ENCODE data around the gene PRPSAP2.

The PRPSAP2 gene

DNA sequence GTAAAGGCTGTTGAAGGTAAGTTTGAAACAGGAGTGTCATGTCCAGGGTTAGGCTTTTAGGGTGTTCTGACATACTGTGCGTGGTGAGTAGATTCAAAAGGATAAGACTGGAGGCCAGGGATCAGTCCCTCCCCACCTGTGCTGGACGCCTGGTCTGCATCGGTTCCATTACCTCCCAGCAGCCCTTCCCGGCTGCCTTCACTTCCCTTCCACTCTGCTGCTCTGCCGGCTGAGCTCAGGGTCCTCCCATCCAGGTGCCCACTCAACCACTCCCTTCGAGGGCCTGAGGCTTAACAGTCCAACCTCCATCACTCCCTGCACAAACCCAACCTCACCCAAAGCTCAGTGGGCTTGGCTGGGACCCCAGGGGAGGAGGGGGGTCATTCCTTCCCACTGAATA is 89.9 kb downstream of the PRPSAP2 start:
- H3K4me2 ChIP-seq (ENCODE audit: low read length, poor library complexity, severe bottlenecking): no peak overlapping the region
- no peak overlapping the region for H2AK5ac ChIP-seq (ENCODE audit: low read length, severe bottlenecking)
- no peak overlapping the region for H3K9ac ChIP-seq (ENCODE audit: low read length)
- WGBS: 62% methylated on average over 6 of the region's 6 CpGs
- no peaks in the 10 kb centered on the region for H3K36me3 ChIP-seq (ENCODE audit: control insufficient read depth in 1 of 2, insufficient read depth in 2 of 2, low read depth in 1 of 2, low read length in 2 of 2)
- H2BK5ac ChIP-seq (ENCODE audit: low read depth, low read length, poor library complexity, severe bottlenecking): no peak overlapping the region
- H3K4me3 ChIP-seq (ENCODE audit: insufficient read depth in 1 of 2, low read depth in 1 of 2, low read length in 2 of 2): no peak overlapping the region
- H2BK12ac ChIP-seq (ENCODE audit: low read length in 2 of 2): no peak overlapping the region
- peaks cover 23% of the 10 kb centered on the region for H3K4me1 ChIP-seq (ENCODE audit: control insufficient read depth, insufficient read depth, low read depth, low read length)
- H2AFZ ChIP-seq (ENCODE audit: low read depth, low read length): no peak overlapping the region
- peaks cover 0 to 68% of the 10 kb centered on the region in 2 experiments for H3K27me3 ChIP-seq (ENCODE audit: control insufficient read depth in 1 of 2, insufficient read depth in 1 of 2, low read length in 2 of 2)
- no peak overlapping the region for H2BK15ac ChIP-seq (ENCODE audit: low read depth, poor library complexity, severe bottlenecking)
- H3K23ac ChIP-seq (ENCODE audit: low read length in 2 of 2): no peak overlapping the region
- H4K91ac ChIP-seq (ENCODE audit: low read length): no peak overlapping the region
- DNase-seq: no peak
- H3K79me1 ChIP-seq (replicated peaks; ENCODE audit: low read length, poor library complexity, severe bottlenecking): no peaks in the 10 kb centered on the region
- H3K9me3 ChIP-seq (ENCODE audit: control insufficient read depth, low read length): no peaks in the 10 kb centered on the region
- H3K27ac ChIP-seq (ENCODE audit: low read length, poor library complexity, severe bottlenecking): no peak overlapping the region
- H3K14ac ChIP-seq (ENCODE audit: low read length in 2 of 2): no peak overlapping the region
- no peak overlapping the region for H2BK120ac ChIP-seq (ENCODE audit: low read depth, low read length)
- no peak overlapping the region for H3K4ac ChIP-seq (ENCODE audit: low read depth in 1 of 2, low read length in 2 of 2)
- H4K8ac ChIP-seq (ENCODE audit: low read length): no peak overlapping the region
- no peak overlapping the region for H3K18ac ChIP-seq (ENCODE audit: low read depth in 1 of 2, low read length in 2 of 2)

DNA sequence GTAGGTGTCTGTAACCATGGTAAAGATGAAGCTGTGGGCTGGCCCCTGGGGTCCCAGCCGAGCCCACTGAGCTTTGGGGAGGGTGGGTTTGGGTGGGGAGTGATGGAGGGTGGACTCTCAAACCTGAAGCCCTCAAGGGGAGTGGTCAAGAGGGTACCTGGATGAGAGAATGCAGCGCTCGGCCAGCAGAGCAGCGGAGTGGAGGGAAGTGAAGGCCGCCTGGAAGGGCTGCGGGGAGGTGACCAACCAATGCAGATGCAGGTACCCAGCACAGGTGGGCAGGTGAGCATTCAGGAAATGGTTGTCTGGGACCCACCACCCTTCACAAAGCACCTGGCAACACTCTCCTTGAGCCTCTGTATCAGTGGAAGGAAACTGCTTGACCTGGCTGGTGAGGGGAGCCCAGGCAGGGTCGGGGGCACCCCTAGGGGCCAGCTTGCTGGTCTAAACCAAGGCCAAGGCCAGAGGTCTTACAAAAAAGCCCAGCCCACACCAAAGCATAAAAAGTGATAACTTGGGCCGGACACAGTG is 90.6 kb downstream of the PRPSAP2 start:
- no peak overlapping the region for H2BK12ac ChIP-seq (ENCODE audit: low read length in 2 of 2)
- WGBS: 81% methylated on average over 6 of the region's 8 CpGs
- no peak overlapping the region for H3K4me2 ChIP-seq (ENCODE audit: low read length, poor library complexity, severe bottlenecking)
- H2AK5ac ChIP-seq (ENCODE audit: low read length, severe bottlenecking): no peak overlapping the region
- DNase-seq: no peak
- no peak overlapping the region for H4K91ac ChIP-seq (ENCODE audit: low read length)
- no peak overlapping the region for H3K23ac ChIP-seq (ENCODE audit: low read length in 2 of 2)
- no peaks in the 10 kb centered on the region for H3K36me3 ChIP-seq (ENCODE audit: control insufficient read depth in 1 of 2, insufficient read depth in 2 of 2, low read depth in 1 of 2, low read length in 2 of 2)
- H2AFZ ChIP-seq (ENCODE audit: low read depth, low read length): no peak overlapping the region
- H3K27me3 ChIP-seq (ENCODE audit: control insufficient read depth in 1 of 2, insufficient read depth in 1 of 2, low read length in 2 of 2): peaks cover 0 to 68% of the 10 kb centered on the region in 2 experiments
- H3K4me1 ChIP-seq (ENCODE audit: control insufficient read depth, insufficient read depth, low read depth, low read length): peaks cover 23% of the 10 kb centered on the region
- H3K4me3 ChIP-seq (ENCODE audit: insufficient read depth in 1 of 2, low read depth in 1 of 2, low read length in 2 of 2): no peak overlapping the region
- no peak overlapping the region for H3K18ac ChIP-seq (ENCODE audit: low read depth in 1 of 2, low read length in 2 of 2)
- H3K4ac ChIP-seq (ENCODE audit: low read depth in 1 of 2, low read length in 2 of 2): no peak overlapping the region
- H2BK5ac ChIP-seq (ENCODE audit: low read depth, low read length, poor library complexity, severe bottlenecking): no peak overlapping the region
- H2BK120ac ChIP-seq (ENCODE audit: low read depth, low read length): no peak overlapping the region
- no peak overlapping the region for H2BK15ac ChIP-seq (ENCODE audit: low read depth, poor library complexity, severe bottlenecking)
- no peak overlapping the region for H3K27ac ChIP-seq (ENCODE audit: low read length, poor library complexity, severe bottlenecking)
- H3K9ac ChIP-seq (ENCODE audit: low read length): no peak overlapping the region
- no peak overlapping the region for H4K8ac ChIP-seq (ENCODE audit: low read length)
- H3K9me3 ChIP-seq (ENCODE audit: control insufficient read depth, low read length): no peaks in the 10 kb centered on the region
- no peaks in the 10 kb centered on the region for H3K79me1 ChIP-seq (replicated peaks; ENCODE audit: low read length, poor library complexity, severe bottlenecking)
- no peak overlapping the region for H3K14ac ChIP-seq (ENCODE audit: low read length in 2 of 2)

DNA sequence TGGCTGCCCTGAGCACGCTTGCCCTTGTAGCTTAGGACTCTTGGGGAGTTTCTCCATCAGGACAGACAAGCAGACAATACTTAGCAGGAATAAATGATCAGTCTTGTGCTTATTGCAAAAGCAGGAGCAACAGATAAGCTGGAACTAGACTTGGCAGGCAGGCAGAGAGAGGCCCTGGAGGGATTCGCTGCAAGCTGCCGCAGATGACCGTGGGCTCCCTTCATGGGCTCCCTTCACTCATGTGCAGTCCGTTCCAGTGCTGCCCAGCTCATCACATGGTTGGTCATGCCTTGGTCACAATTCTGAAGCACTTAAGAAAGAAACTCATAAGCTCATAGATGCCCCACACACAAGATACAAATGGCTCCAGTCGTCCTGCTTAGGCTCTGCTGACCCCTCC is 91.6 kb downstream of the PRPSAP2 start:
- no peak overlapping the region for H3K4ac ChIP-seq (ENCODE audit: low read depth in 1 of 2, low read length in 2 of 2)
- H3K79me1 ChIP-seq (replicated peaks; ENCODE audit: low read length, poor library complexity, severe bottlenecking): no peaks in the 10 kb centered on the region
- no peak overlapping the region for H3K4me3 ChIP-seq (ENCODE audit: insufficient read depth in 1 of 2, low read depth in 1 of 2, low read length in 2 of 2)
- WGBS: 85% methylated on average over 6 of the region's 6 CpGs
- DNase-seq: no peak
- peaks cover 0 to 67% of the 10 kb centered on the region in 2 experiments for H3K27me3 ChIP-seq (ENCODE audit: control insufficient read depth in 1 of 2, insufficient read depth in 1 of 2, low read length in 2 of 2)
- H4K8ac ChIP-seq (ENCODE audit: low read length): no peak overlapping the region
- no peak overlapping the region for H3K9ac ChIP-seq (ENCODE audit: low read length)
- no peak overlapping the region for H3K23ac ChIP-seq (ENCODE audit: low read length in 2 of 2)
- H2AK5ac ChIP-seq (ENCODE audit: low read length, severe bottlenecking): peak overlapping the region; percentile 2
- H2BK12ac ChIP-seq (ENCODE audit: low read length in 2 of 2): no peak overlapping the region
- no peak overlapping the region for H3K14ac ChIP-seq (ENCODE audit: low read length in 2 of 2)
- no peak overlapping the region for H4K91ac ChIP-seq (ENCODE audit: low read length)
- H3K36me3 ChIP-seq (ENCODE audit: control insufficient read depth in 1 of 2, insufficient read depth in 2 of 2, low read depth in 1 of 2, low read length in 2 of 2): no peaks in the 10 kb centered on the region
- no peak overlapping the region for H3K4me2 ChIP-seq (ENCODE audit: low read length, poor library complexity, severe bottlenecking)
- H3K27ac ChIP-seq (ENCODE audit: low read length, poor library complexity, severe bottlenecking): no peak overlapping the region
- H2BK5ac ChIP-seq (ENCODE audit: low read depth, low read length, poor library complexity, severe bottlenecking): no peak overlapping the region
- H2AFZ ChIP-seq (ENCODE audit: low read depth, low read length): no peak overlapping the region
- no peak overlapping the region for H3K18ac ChIP-seq (ENCODE audit: low read depth in 1 of 2, low read length in 2 of 2)
- H3K9me3 ChIP-seq (ENCODE audit: control insufficient read depth, low read length): no peaks in the 10 kb centered on the region
- no peak overlapping the region for H2BK120ac ChIP-seq (ENCODE audit: low read depth, low read length)
- no peak overlapping the region for H2BK15ac ChIP-seq (ENCODE audit: low read depth, poor library complexity, severe bottlenecking)
- H3K4me1 ChIP-seq (ENCODE audit: control insufficient read depth, insufficient read depth, low read depth, low read length): peaks cover 23% of the 10 kb centered on the region

DNA sequence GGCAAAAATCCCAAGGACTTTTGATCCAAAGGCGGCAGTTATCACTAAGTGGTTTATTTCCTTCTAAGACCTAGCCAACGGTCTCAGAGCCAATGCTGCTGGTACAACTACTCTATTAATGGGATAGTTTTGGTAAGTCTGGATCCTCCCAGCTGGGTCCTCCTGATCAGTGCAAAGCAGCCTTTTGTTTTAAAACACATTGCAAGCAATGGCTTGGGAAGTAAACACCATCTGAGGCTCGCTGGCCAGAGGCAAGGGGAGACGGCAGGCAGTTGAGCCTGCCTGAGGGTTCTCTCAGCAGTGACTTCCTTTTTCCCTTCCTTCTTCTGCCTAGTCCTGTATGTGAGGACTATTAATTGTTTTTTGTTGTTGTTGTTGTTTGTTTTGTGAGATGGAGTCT is 92.4 kb downstream of the PRPSAP2 start:
- Histone ChIP-seq H3K4me2 (ENCODE audit: low read length, poor library complexity, severe bottlenecking) (no peak overlapping the region), H2AFZ (ENCODE audit: low read depth, low read length) (no peak overlapping the region), H2BK12ac (ENCODE audit: low read length in 2 of 2) (no peak overlapping the region), H4K91ac (ENCODE audit: low read length) (no peak overlapping the region), H3K18ac (ENCODE audit: low read depth in 1 of 2, low read length in 2 of 2) (no peak overlapping the region), H2BK120ac (ENCODE audit: low read depth, low read length) (no peak overlapping the region), H3K4me1 (ENCODE audit: control insufficient read depth, insufficient read depth, low read depth, low read length) (peaks cover 23% of the 10 kb centered on the region), H2AK5ac (ENCODE audit: low read length, severe bottlenecking) (no peak overlapping the region), H3K36me3 (ENCODE audit: control insufficient read depth in 1 of 2, insufficient read depth in 2 of 2, low read depth in 1 of 2, low read length in 2 of 2) (no peaks in the 10 kb centered on the region), H3K14ac (ENCODE audit: low read length in 2 of 2) (no peak overlapping the region), H3K23ac (ENCODE audit: low read length in 2 of 2) (no peak overlapping the region), H3K9me3 (ENCODE audit: control insufficient read depth, low read length) (no peaks in the 10 kb centered on the region), H3K9ac (ENCODE audit: low read length) (no peak overlapping the region), H3K27me3 (ENCODE audit: control insufficient read depth in 1 of 2, insufficient read depth in 1 of 2, low read length in 2 of 2) (peaks cover 0 to 61% of the 10 kb centered on the region in 2 experiments), H4K8ac (ENCODE audit: low read length) (no peak overlapping the region), H2BK5ac (ENCODE audit: low read depth, low read length, poor library complexity, severe bottlenecking) (no peak overlapping the region), H3K4me3 (ENCODE audit: insufficient read depth in 1 of 2, low read depth in 1 of 2, low read length in 2 of 2) (no peak overlapping the region), H3K4ac (ENCODE audit: low read depth in 1 of 2, low read length in 2 of 2) (no peak overlapping the region), H3K79me1 (replicated peaks; ENCODE audit: low read length, poor library complexity, severe bottlenecking) (no peaks in the 10 kb centered on the region), H3K27ac (ENCODE audit: low read length, poor library complexity, severe bottlenecking) (no peak overlapping the region), H2BK15ac (ENCODE audit: low read depth, poor library complexity, severe bottlenecking) (no peak overlapping the region)
- DNase-seq: no peak
- 98% methylated on average over 4 of the region's 4 CpGs for WGBS

Data from mesenchymal stem cell (in vitro differentiated cells and primary cell).